ENCODE results near the gene KPNB1.

- no peak for TF ChIP-seq CTCF (IDR thresholded peaks at IDR 0.05 in 8 of 11, conservative IDR thresholded peaks at IDR 0.05 in 3 of 11)
- no peak for TF ChIP-seq POLR2A (IDR thresholded peaks at IDR 0.05)
These were observed 45.1 kb downstream of the KPNB1 start for GRCh38 chr17:47694581-47695428.

All from spleen (tissue), 7 donors.